SK-N-SH treated with all-trans-retinoic acid at 6 μM for 48 hours (cell line): ENCODE data around the gene MYO5B.

ENCODE experiments used
- ATAC-seq: fragments of 200-7000 bp; cut with Tn5 transposase; 3 replicates; pipeline ENCODE4 v1.9.1; 2020; ENCODE audit warnings: mild to moderate bottlenecking, moderate library complexity
- ARNTL ChIP-seq: fragments of 450-650 bp; formaldehyde crosslinking; IDR thresholded peaks from 2 replicates; pipeline ENCODE4 v1.5.0; 2020; ENCODE audit warnings: low read depth, mild to moderate bottlenecking, moderate library complexity, borderline replicate concordance
- BACH2 ChIP-seq: fragments of 250-450 bp; sonication (Bioruptor Pico); IDR thresholded peaks from 2 replicates; pipeline ENCODE4 v1.9.0; 2021; ENCODE audit warnings: mild to moderate bottlenecking, borderline replicate concordance
- CSDC2 ChIP-seq: fragments of 250-450 bp; sonication (Bioruptor Pico); IDR thresholded peaks from 2 replicates; pipeline ENCODE4 v1.5.0; 2020; ENCODE audit warnings: mild to moderate bottlenecking, moderate library complexity
- ESRRG ChIP-seq: fragments of 250-450 bp; sonication (Bioruptor Pico); IDR thresholded peaks from 2 replicates; pipeline ENCODE4 v1.6.1; 2021; ENCODE audit warnings: mild to moderate bottlenecking
- GLIS3 ChIP-seq: fragments of 250-450 bp; sonication (Bioruptor Pico); IDR thresholded peaks from 2 replicates; pipeline ENCODE4 v1.5.0; 2020; ENCODE audit warnings: mild to moderate bottlenecking, moderate library complexity
- ISL1 ChIP-seq: fragments of 250-450 bp; sonication (Bioruptor Pico); IDR thresholded peaks from 2 replicates; pipeline ENCODE4 v2.1.2; 2022; ENCODE audit warnings: mild to moderate bottlenecking, moderate library complexity
- OSR1 ChIP-seq: fragments of 250-450 bp; sonication (Bioruptor Pico); IDR thresholded peaks from 2 replicates; pipeline ENCODE4 v1.8.0; 2022; ENCODE audit warnings: moderate library complexity, mild to moderate bottlenecking, inconsistent platforms
- PPARA ChIP-seq: fragments of 250-450 bp; sonication (Bioruptor Pico); IDR thresholded peaks from 2 replicates; pipeline ENCODE4 v1.5.0; 2020; ENCODE audit warnings: mild to moderate bottlenecking, borderline replicate concordance
- RARB ChIP-seq: fragments of 250-450 bp; sonication (Bioruptor Pico); IDR thresholded peaks from 2 replicates; pipeline ENCODE4 v1.8.0; 2021; ENCODE audit warnings: mild to moderate bottlenecking, moderate library complexity
- SNAI2 ChIP-seq: fragments of 250-450 bp; sonication (Bioruptor Pico); IDR thresholded peaks from 2 replicates; pipeline ENCODE4 v1.5.0; 2020; ENCODE audit warnings: mild to moderate bottlenecking, moderate library complexity
- TCF4 ChIP-seq: fragments of 250-450 bp; sonication (Bioruptor Pico); IDR thresholded peaks from 2 replicates; pipeline ENCODE4 v1.8.0; 2021; ENCODE audit warnings: mild to moderate bottlenecking, moderate library complexity, borderline replicate concordance
- TOX ChIP-seq: fragments of 250-450 bp; sonication (Bioruptor Pico); IDR thresholded peaks from 2 replicates; pipeline ENCODE4 v1.8.0; 2021; ENCODE audit warnings: mild to moderate bottlenecking, moderate library complexity, borderline replicate concordance
- ZC3H10 ChIP-seq: fragments of 250-450 bp; sonication (Bioruptor Pico); IDR thresholded peaks from 2 replicates; pipeline ENCODE4 v1.5.1; 2021; ENCODE audit warnings: mild to moderate bottlenecking, moderate library complexity
- ZFP3 ChIP-seq: fragments of 250-450 bp; sonication (Bioruptor Pico); IDR thresholded peaks from 2 replicates; pipeline ENCODE4 v1.5.0; 2020; ENCODE audit warnings: mild to moderate bottlenecking, moderate library complexity
- ZFP30 ChIP-seq: fragments of 450-650 bp; formaldehyde crosslinking; IDR thresholded peaks from 2 replicates; pipeline ENCODE4 v1.5.0; 2022; ENCODE audit warnings: mild to moderate bottlenecking, moderate library complexity
- ZNF565 ChIP-seq: fragments of 450-650 bp; formaldehyde crosslinking; conservative IDR thresholded peaks from 2 replicates; pipeline ENCODE4 v1.5.0; 2020; ENCODE audit warnings: low read depth, mild to moderate bottlenecking, moderate library complexity
- ZNF70 ChIP-seq: fragments of 450-650 bp; formaldehyde crosslinking; IDR thresholded peaks from 2 replicates; pipeline ENCODE4 v1.5.0; 2020; ENCODE audit warnings: mild to moderate bottlenecking, moderate library complexity
- TF ChIP-seq, protein P1 (sequence below): fragments of 250-450 bp; sonication (Bioruptor Pico); IDR thresholded peaks from 2 replicates; pipeline ENCODE4 v1.5.0; 2020; ENCODE audit warnings: mild to moderate bottlenecking, moderate library complexity
- TF ChIP-seq, protein P2 (sequence below): fragments of 250-450 bp; sonication (Bioruptor Pico); IDR thresholded peaks from 2 replicates; pipeline ENCODE4 v1.5.1; 2021; ENCODE audit warnings: mild to moderate bottlenecking, moderate library complexity
- TF ChIP-seq, protein P3 (sequence below): fragments of 250-450 bp; sonication (Bioruptor Pico); IDR thresholded peaks from 2 replicates; pipeline ENCODE4 v1.8.0; 2020; ENCODE audit warnings: mild to moderate bottlenecking, moderate library complexity, borderline replicate concordance
- TF ChIP-seq, protein P4 (sequence below): fragments of 250-450 bp; sonication (Bioruptor Pico); IDR thresholded peaks from 2 replicates; pipeline ENCODE4 v1.5.1; 2020; ENCODE audit warnings: low read depth, mild to moderate bottlenecking, moderate library complexity

Gene MYO5B

DNA sequence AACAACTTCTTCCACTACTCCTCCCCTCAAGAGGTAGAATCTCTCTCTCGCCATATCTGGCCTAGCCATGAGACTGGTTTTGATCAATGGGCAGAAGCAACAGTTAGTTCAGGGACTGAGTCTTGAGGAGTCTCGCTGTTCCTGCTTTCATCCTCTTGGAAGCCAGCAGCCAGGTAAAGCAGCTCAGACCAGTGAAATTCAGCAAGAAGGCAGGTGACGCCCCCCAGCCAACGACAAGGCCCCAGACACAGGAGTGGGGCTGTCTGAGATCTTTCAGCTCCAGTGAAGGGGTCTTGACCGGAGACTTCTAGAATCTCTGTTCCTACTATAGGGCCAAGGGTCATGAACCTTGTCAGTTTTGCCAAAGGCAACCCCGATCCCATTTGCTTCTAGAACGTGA is 341.9 kb downstream of the MYO5B start:
- TF ChIP-seq, protein P1, sequence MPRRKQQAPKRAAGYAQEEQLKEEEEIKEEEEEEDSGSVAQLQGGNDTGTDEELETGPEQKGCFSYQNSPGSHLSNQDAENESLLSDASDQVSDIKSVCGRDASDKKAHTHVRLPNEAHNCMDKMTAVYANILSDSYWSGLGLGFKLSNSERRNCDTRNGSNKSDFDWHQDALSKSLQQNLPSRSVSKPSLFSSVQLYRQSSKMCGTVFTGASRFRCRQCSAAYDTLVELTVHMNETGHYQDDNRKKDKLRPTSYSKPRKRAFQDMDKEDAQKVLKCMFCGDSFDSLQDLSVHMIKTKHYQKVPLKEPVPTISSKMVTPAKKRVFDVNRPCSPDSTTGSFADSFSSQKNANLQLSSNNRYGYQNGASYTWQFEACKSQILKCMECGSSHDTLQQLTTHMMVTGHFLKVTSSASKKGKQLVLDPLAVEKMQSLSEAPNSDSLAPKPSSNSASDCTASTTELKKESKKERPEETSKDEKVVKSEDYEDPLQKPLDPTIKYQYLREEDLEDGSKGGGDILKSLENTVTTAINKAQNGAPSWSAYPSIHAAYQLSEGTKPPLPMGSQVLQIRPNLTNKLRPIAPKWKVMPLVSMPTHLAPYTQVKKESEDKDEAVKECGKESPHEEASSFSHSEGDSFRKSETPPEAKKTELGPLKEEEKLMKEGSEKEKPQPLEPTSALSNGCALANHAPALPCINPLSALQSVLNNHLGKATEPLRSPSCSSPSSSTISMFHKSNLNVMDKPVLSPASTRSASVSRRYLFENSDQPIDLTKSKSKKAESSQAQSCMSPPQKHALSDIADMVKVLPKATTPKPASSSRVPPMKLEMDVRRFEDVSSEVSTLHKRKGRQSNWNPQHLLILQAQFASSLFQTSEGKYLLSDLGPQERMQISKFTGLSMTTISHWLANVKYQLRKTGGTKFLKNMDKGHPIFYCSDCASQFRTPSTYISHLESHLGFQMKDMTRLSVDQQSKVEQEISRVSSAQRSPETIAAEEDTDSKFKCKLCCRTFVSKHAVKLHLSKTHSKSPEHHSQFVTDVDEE (CRISPR knock-in tag), result no peak
- no peak for TF ChIP-seq ESRRG (CRISPR knock-in tag)
- TF ChIP-seq, protein P2, sequence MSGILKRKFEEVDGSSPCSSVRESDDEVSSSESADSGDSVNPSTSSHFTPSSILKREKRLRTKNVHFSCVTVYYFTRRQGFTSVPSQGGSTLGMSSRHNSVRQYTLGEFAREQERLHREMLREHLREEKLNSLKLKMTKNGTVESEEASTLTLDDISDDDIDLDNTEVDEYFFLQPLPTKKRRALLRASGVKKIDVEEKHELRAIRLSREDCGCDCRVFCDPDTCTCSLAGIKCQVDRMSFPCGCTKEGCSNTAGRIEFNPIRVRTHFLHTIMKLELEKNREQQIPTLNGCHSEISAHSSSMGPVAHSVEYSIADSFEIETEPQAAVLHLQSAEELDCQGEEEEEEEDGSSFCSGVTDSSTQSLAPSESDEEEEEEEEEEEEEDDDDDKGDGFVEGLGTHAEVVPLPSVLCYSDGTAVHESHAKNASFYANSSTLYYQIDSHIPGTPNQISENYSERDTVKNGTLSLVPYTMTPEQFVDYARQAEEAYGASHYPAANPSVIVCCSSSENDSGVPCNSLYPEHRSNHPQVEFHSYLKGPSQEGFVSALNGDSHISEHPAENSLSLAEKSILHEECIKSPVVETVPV (CRISPR knock-in tag), result no peak
- TF ChIP-seq, protein P3, sequence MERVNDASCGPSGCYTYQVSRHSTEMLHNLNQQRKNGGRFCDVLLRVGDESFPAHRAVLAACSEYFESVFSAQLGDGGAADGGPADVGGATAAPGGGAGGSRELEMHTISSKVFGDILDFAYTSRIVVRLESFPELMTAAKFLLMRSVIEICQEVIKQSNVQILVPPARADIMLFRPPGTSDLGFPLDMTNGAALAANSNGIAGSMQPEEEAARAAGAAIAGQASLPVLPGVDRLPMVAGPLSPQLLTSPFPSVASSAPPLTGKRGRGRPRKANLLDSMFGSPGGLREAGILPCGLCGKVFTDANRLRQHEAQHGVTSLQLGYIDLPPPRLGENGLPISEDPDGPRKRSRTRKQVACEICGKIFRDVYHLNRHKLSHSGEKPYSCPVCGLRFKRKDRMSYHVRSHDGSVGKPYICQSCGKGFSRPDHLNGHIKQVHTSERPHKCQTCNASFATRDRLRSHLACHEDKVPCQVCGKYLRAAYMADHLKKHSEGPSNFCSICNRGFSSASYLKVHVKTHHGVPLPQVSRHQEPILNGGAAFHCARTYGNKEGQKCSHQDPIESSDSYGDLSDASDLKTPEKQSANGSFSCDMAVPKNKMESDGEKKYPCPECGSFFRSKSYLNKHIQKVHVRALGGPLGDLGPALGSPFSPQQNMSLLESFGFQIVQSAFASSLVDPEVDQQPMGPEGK (CRISPR knock-in tag), result no peak
- no peak for TF ChIP-seq PPARA (CRISPR knock-in tag)
- no peak for TF ChIP-seq ARNTL (CRISPR knock-in tag)
- TF ChIP-seq, protein P4, sequence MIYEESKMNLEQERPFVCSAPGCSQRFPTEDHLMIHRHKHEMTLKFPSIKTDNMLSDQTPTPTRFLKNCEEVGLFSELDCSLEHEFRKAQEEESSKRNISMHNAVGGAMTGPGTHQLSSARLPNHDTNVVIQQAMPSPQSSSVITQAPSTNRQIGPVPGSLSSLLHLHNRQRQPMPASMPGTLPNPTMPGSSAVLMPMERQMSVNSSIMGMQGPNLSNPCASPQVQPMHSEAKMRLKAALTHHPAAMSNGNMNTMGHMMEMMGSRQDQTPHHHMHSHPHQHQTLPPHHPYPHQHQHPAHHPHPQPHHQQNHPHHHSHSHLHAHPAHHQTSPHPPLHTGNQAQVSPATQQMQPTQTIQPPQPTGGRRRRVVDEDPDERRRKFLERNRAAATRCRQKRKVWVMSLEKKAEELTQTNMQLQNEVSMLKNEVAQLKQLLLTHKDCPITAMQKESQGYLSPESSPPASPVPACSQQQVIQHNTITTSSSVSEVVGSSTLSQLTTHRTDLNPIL (CRISPR knock-in tag), result no peak
- TF ChIP-seq TOX (CRISPR knock-in tag), result no peak
- TF ChIP-seq OSR1 (CRISPR knock-in tag), result no peak
- no peak for ATAC-seq

DNA sequence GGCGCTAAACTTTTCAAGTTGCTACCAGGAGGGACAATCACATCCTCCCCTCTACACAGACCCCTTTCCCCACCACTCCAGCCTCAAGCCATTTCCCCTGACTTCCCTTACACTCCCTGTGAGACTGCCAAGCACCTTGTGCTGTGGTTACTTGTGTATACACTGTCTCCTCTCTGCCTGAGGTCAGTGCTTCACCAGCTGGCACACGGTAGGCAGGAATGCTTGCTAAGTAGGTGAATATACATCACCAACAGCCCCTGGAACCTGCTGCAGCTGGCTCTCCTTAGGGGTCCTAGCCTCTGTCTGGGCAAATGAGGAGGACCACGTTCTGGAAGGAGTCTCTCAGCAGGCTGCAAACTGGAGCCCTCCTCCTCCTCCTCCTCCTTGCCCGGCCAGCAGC is 343.3 kb downstream of the MYO5B start:
- TF ChIP-seq ESRRG (CRISPR knock-in tag), result no peak
- no peak for TF ChIP-seq GLIS3 (CRISPR knock-in tag)
- no peak for TF ChIP-seq SNAI2 (CRISPR knock-in tag)
- TF ChIP-seq, protein P1 (CRISPR knock-in tag), result no peak
- TF ChIP-seq RARB (CRISPR knock-in tag), result no peak
- TF ChIP-seq TOX (CRISPR knock-in tag), result no peak
- no peak for TF ChIP-seq ZC3H10 (CRISPR knock-in tag)
- TF ChIP-seq ZFP3 (CRISPR knock-in tag), result no peak
- no peak for TF ChIP-seq ISL1 (CRISPR knock-in tag)
- TF ChIP-seq ZNF70 (CRISPR knock-in tag), result no peak
- TF ChIP-seq ZNF565 (CRISPR knock-in tag), result no peak
- no peak for TF ChIP-seq ZFP30 (CRISPR knock-in tag)
- TF ChIP-seq, protein P2 (CRISPR knock-in tag), result no peak
- TF ChIP-seq, all 23 proteins: peak for 0
- no peak for ATAC-seq

DNA sequence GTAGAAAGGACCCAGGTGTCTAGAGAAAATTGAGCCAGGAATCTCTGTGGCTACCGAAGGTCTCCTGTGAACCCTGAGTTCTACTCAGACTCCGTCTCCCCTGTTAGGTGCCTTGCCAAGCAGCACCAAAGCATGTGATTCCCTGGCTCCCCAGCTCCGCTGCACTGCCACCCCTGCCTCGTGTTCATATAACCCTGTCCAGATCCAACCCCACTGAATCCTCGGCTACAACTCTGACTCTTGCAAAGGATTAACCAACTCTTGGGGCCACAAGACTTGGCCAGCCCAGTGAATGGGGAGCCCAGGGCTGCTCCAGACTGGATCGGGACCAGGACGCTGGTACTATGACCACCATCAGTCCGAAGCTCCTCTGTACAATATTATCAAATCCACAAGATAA is 344.3 kb downstream of the MYO5B start:
- no peak for ATAC-seq
- no peak for TF ChIP-seq GLIS3 (CRISPR knock-in tag)
- TF ChIP-seq OSR1 (CRISPR knock-in tag), result no peak
- no peak for TF ChIP-seq ISL1 (CRISPR knock-in tag)
- TF ChIP-seq, protein P2 (CRISPR knock-in tag), result no peak
- TF ChIP-seq BACH2, result no peak
- TF ChIP-seq CSDC2 (CRISPR knock-in tag), result no peak
- no peak for TF ChIP-seq ZFP3 (CRISPR knock-in tag)
- TF ChIP-seq RARB (CRISPR knock-in tag), result no peak
- no peak for TF ChIP-seq ZNF70 (CRISPR knock-in tag)
- TF ChIP-seq, protein P4 (CRISPR knock-in tag), result no peak
- TF ChIP-seq SNAI2 (CRISPR knock-in tag), result no peak
- TF ChIP-seq ARNTL (CRISPR knock-in tag), result no peak
- TF ChIP-seq PPARA (CRISPR knock-in tag), result no peak
- TF ChIP-seq TCF4 (CRISPR knock-in tag), result no peak
- no peak for TF ChIP-seq TOX (CRISPR knock-in tag)
- TF ChIP-seq ZNF565 (CRISPR knock-in tag), result no peak
- TF ChIP-seq ZC3H10 (CRISPR knock-in tag), result no peak
- no peak for TF ChIP-seq ESRRG (CRISPR knock-in tag)
